Natural killer cell (primary cell): ENCODE data around the gene BCL7A. TPM values are rescaled to one million over a fixed set of nuclear protein-coding genes. Genes with fewer than 3 reads are reported as not detected.

Source experiments
- ATAC-seq, 3 donors: fragments of 150-1000 bp in 2 of 3; fragments of 200-7000 bp in 1 of 3; cut with Tn5 transposase; 1 replicate in 1 of 3; 2 replicates in 2 of 3; pipeline ENCODE4 v1.10.0; 2021; ENCODE audit warnings: mild to moderate bottlenecking in 2 of 3, moderate library complexity in 2 of 3
- DNase-seq, 2 donors: peaks; one replicate each; pipeline versions ENCODE4 v3.0.0 to v3.0.0-alpha.2; 2013 to 2021; ENCODE audit warnings: mixed read lengths in 1 of 2
- H3K27ac ChIP-seq: one replicate; pipeline ENCODE4 v1.5.1; 2013; ENCODE audit warnings: mild to moderate bottlenecking, low read length
- H3K27me3 ChIP-seq: one replicate; pipeline ENCODE4 v1.6.1; 2013; ENCODE audit warnings: low read length; ENCODE audit not compliant: control insufficient read depth, insufficient read depth
- H3K36me3 ChIP-seq: one replicate; pipeline ENCODE4 v1.6.1; 2013; ENCODE audit warnings: low read length; ENCODE audit not compliant: control insufficient read depth, insufficient read depth
- H3K4me1 ChIP-seq: one replicate; pipeline ENCODE4 v1.6.1; 2013; ENCODE audit warnings: low read length; ENCODE audit not compliant: control insufficient read depth, insufficient read depth
- H3K4me3 ChIP-seq: one replicate; pipeline ENCODE4 v1.5.1; 2013; ENCODE audit warnings: low read length
- H3K9me3 ChIP-seq: one replicate; pipeline ENCODE4 v1.6.1; 2013; ENCODE audit warnings: low read length; ENCODE audit not compliant: control insufficient read depth, insufficient read depth
- H3K27ac Mint-ChIP-seq, 2 donors: one replicate each; pipeline ENCODE4 v1.8.0; 2022; ENCODE audit warnings: mild to moderate bottlenecking in 2 of 2, mixed read lengths in 2 of 2, moderate library complexity in 1 of 2
- H3K27me3 Mint-ChIP-seq, 2 donors: one replicate each; pipeline ENCODE4 v1.8.0; 2022; ENCODE audit warnings: low read depth in 2 of 2, mixed read lengths in 2 of 2
- H3K36me3 Mint-ChIP-seq: one replicate; pipeline ENCODE4 v1.8.0; 2022; ENCODE audit warnings: mixed read lengths
- H3K4me1 Mint-ChIP-seq, 2 donors: one replicate each; pipeline ENCODE4 v1.8.0; 2022; ENCODE audit warnings: mixed read lengths in 2 of 2
- H3K4me3 Mint-ChIP-seq: one replicate; pipeline ENCODE4 v1.8.0; 2022; ENCODE audit warnings: mild to moderate bottlenecking, moderate library complexity, mixed read lengths
- H3K9me3 Mint-ChIP-seq, 2 donors: one replicate each; pipeline ENCODE4 v1.8.0; 2022; ENCODE audit warnings: mixed read lengths in 2 of 2
- CTCF ChIP-seq: fragments of 200-600 bp; IDR thresholded peaks from one replicate; pipeline ENCODE4 v1.8.0; 2022; ENCODE audit warnings: antibody characterized with exemption
- WGBS: methylation state at CpG from one replicate; pipeline ENCODE4 v1.1.7; 2013; ENCODE audit warnings: missing lambda C conversion rate; ENCODE audit not compliant: insufficient coverage; 5-methylcytosine and 5-hydroxymethylcytosine counted together
- intact Hi-C: fragments of 100-400 bp; cut with micrococcal nuclease; formaldehyde crosslinking; loops from one replicate; pipeline ENCODE4 v1.14.2; 2022
- total RNA-seq, 4 donors: library from RNA; stranded (reverse); fragments of 120-200 nt in 1 of 4; gene quantifications; one replicate each; pipeline versions ENCODE4 v1.2.3 to v1.2.4, GENCODE V29; 2013 to 2022

BCL7A gene
- total RNA-seq, 3 donors from 2014 or later (not counting 1 experiment from before 2014, with no cell fraction given) = 0.85 to 1.1 (median 0.96) TPM

DNA sequence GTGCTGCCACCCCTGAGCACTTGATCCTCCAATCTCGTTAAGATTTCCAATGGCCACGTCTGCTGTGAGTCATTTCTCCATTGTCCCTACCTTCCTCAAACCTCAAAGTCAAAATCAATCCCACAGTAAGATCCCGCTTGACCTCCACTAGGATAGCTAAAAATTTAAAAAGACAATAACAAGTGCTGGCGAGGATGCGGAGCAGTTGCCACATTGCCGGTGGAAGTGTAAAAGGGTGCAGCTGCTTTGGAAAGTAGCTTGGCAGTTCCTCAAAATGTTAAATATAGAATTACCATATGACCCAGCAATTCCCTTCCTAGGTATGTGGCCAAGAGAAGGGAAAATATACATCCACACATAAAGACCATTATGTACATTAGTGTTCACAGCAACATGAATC, 9.5 kb upstream of the BCL7A start:
- ATAC-seq = no peak
- WGBS = 93% methylated on average over 5 of the region's 6 CpGs
- no peak overlapping the region for H3K27ac Mint-ChIP-seq

GRCh38 chr12:122013136-122013535, 8.5 kb upstream of the BCL7A start:
- no peak for ATAC-seq
- no peaks in the 10 kb centered on the region for H3K9me3 ChIP-seq
- 80% methylated on average over 3 of the region's 4 CpGs for WGBS
- TF ChIP-seq CTCF = no peak
- Mint-ChIP-seq H3K27me3 (peaks cover 4 to 6% of the 10 kb centered on the region in 2 donors), H3K36me3 (no peaks in the 10 kb centered on the region), H3K27ac (no peak overlapping the region), H3K4me1 (no peaks in the 10 kb centered on the region), H3K9me3 (no peaks in the 10 kb centered on the region), H3K4me3 (no peak overlapping the region)
- no peak for DNase-seq
- H3K27ac ChIP-seq = no peak overlapping the region
- H3K4me1 ChIP-seq = no peaks in the 10 kb centered on the region
- H3K4me3 ChIP-seq = no peak overlapping the region
- H3K36me3 ChIP-seq = no peaks in the 10 kb centered on the region
- intact Hi-C loops = no loop called here
- no peaks in the 10 kb centered on the region for H3K27me3 ChIP-seq

More for the DNA sequence above, 9.5 kb upstream of the BCL7A start:
- no peak for TF ChIP-seq CTCF
- H3K4me1 Mint-ChIP-seq = no peaks in the 10 kb centered on the region
- Histone ChIP-seq H3K36me3 (no peaks in the 10 kb centered on the region), H3K9me3 (no peaks in the 10 kb centered on the region), H3K4me1 (peaks cover 4% of the 10 kb centered on the region), H3K4me3 (no peak overlapping the region), H3K27ac (no peak overlapping the region), H3K27me3 (no peaks in the 10 kb centered on the region)
- intact Hi-C loops = no loop called here
- H3K36me3 Mint-ChIP-seq = no peaks in the 10 kb centered on the region
- no peak for DNase-seq
- no peak overlapping the region for H3K4me3 Mint-ChIP-seq
- no peaks in the 10 kb centered on the region for H3K9me3 Mint-ChIP-seq
- H3K27me3 Mint-ChIP-seq = peaks cover 6 to 9% of the 10 kb centered on the region in 2 donors

DNA sequence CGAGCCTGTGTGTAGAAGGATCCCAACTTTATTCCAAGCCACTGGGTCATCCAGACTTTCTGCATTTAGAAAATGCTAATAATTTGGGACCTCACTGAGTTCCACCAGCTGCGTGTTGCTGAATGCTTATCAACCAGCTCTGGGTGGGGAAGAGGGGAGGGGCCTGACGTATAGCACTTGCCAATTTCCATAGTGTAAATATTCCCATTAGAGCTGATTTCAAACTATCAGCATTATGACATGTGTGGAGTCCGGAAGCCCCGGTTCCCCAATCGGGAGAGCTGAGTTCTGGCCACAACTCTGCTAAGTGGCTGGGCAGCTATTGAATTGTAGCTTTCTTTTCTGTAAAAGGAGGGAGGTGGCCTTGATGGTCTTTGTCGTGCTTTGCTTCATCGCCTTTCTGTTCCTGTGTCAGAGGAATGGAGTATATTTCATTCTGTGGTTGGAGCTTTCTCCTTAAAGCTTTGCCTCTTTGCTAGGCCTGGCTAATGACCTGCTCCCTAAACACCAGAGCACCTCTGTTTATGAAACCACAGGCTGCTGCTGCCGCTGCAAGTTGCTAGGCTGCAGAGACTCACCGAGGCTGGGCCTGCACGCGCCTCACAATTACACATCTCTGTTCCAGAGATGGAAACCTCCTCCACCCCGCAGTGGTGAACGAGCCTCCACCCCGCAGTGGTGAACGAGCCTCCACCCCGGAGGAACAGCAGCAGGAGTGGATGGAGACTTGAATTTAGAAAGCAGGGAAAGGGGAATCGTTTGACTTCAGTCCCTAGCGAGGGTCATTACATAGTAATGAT, 7.7 kb upstream of the BCL7A start:
- H3K4me1 Mint-ChIP-seq = no peaks in the 10 kb centered on the region
- H3K4me3 Mint-ChIP-seq = no peak overlapping the region
- no peaks in the 10 kb centered on the region for H3K9me3 Mint-ChIP-seq
- H3K4me1 ChIP-seq = no peaks in the 10 kb centered on the region
- intact Hi-C loops = no loop called here
- no peaks in the 10 kb centered on the region for H3K36me3 ChIP-seq
- H3K27ac ChIP-seq = no peak overlapping the region
- no peak overlapping the region for H3K4me3 ChIP-seq
- H3K27me3 Mint-ChIP-seq = peaks cover 4 to 9% of the 10 kb centered on the region in 2 donors
- H3K9me3 ChIP-seq = no peaks in the 10 kb centered on the region
- ATAC-seq = no peak
- no peak for TF ChIP-seq CTCF
- 79% methylated on average over 19 of the region's 19 CpGs for WGBS
- no peak for DNase-seq
- no peaks in the 10 kb centered on the region for H3K36me3 Mint-ChIP-seq
- no peak overlapping the region for H3K27ac Mint-ChIP-seq
- H3K27me3 ChIP-seq = no peaks in the 10 kb centered on the region

GRCh38 chr12:122014781-122015180, 6.9 kb upstream of the BCL7A start:
- H3K27ac ChIP-seq = no peak overlapping the region
- no peak overlapping the region for H3K27ac Mint-ChIP-seq
- intact Hi-C loops = no loop called here
- no peak overlapping the region for H3K4me3 Mint-ChIP-seq
- DNase-seq (no peak), ATAC-seq (no peak)
- 92% methylated on average over 5 of the region's 5 CpGs for WGBS
- peaks cover 7 to 16% of the 10 kb centered on the region in 2 donors for H3K27me3 Mint-ChIP-seq
- no peaks in the 10 kb centered on the region for H3K9me3 ChIP-seq
- H3K36me3 Mint-ChIP-seq = no peaks in the 10 kb centered on the region
- no peaks in the 10 kb centered on the region for H3K27me3 ChIP-seq
- H3K9me3 Mint-ChIP-seq = no peaks in the 10 kb centered on the region
- TF ChIP-seq CTCF = no peak
- H3K36me3 ChIP-seq = no peaks in the 10 kb centered on the region
- no peaks in the 10 kb centered on the region for H3K4me1 ChIP-seq
- H3K4me3 ChIP-seq = no peak overlapping the region
- no peaks in the 10 kb centered on the region for H3K4me1 Mint-ChIP-seq
